ENCODE data around the gene ITPR2. TPM values are rescaled to one million over a fixed set of nuclear protein-coding genes. Genes with fewer than 3 reads are reported as not detected.
"Not testable (repeated sequence)": the region's sequence is repeated elsewhere in the genome, so short reads cannot be mapped to it uniquely, and the experiment has no call there.

The ITPR2 gene
- total RNA-seq, 1 donor from 2014 or later: 16.7 TPM

GRCh38 chr12:26610774-26611173 is 222.2 kb downstream of the ITPR2 start:
- H3K27ac Mint-ChIP-seq (ENCODE audit: unreplicated experiment): no peak overlapping the region
- DNase-seq (ENCODE audit: low read depth, low spot score): no peak
- no peaks in the 10 kb centered on the region for H3K36me3 Mint-ChIP-seq (ENCODE audit: low read depth)
- no peak overlapping the region for H3K4me3 Mint-ChIP-seq
- H3K4me1 Mint-ChIP-seq: peaks cover 10% of the 10 kb centered on the region
- no peak for TF ChIP-seq CTCF (conservative IDR thresholded peaks at IDR 0.05)
- H3K27me3 Mint-ChIP-seq (ENCODE audit: low read depth): no peaks in the 10 kb centered on the region
- no peaks in the 10 kb centered on the region for H3K9me3 Mint-ChIP-seq

- Mint-ChIP-seq H3K9me3 (no peaks in the 10 kb centered on the region), H3K4me1 (peaks cover 10% of the 10 kb centered on the region), H3K27ac (ENCODE audit: unreplicated experiment) (no peak overlapping the region), H3K27me3 (ENCODE audit: low read depth) (no peaks in the 10 kb centered on the region), H3K36me3 (ENCODE audit: low read depth) (no peaks in the 10 kb centered on the region), H3K4me3 (no peak overlapping the region)
- no peak for DNase-seq (ENCODE audit: low read depth, low spot score)
- no peak for TF ChIP-seq CTCF (conservative IDR thresholded peaks at IDR 0.05)
Measured at GRCh38 chr12:26609986-26610385, 223.0 kb downstream of the ITPR2 start.

GRCh38 chr12:26608706-26609105 is 224.3 kb downstream of the ITPR2 start:
- Mint-ChIP-seq H3K36me3 (ENCODE audit: low read depth) (no peaks in the 10 kb centered on the region), H3K4me3 (no peak overlapping the region), H3K27ac (ENCODE audit: unreplicated experiment) (no peak overlapping the region), H3K4me1 (peaks cover 10% of the 10 kb centered on the region), H3K9me3 (no peaks in the 10 kb centered on the region), H3K27me3 (ENCODE audit: low read depth) (no peaks in the 10 kb centered on the region)
- TF ChIP-seq CTCF (conservative IDR thresholded peaks at IDR 0.05): no peak
- DNase-seq (ENCODE audit: low read depth, low spot score): no peak

- no peak for DNase-seq (ENCODE audit: low read depth, low spot score)
- Mint-ChIP-seq H3K4me1 (peaks cover 10% of the 10 kb centered on the region), H3K4me3 (no peak overlapping the region), H3K27ac (ENCODE audit: unreplicated experiment) (no peak overlapping the region), H3K27me3 (ENCODE audit: low read depth) (no peaks in the 10 kb centered on the region), H3K36me3 (ENCODE audit: low read depth) (no peaks in the 10 kb centered on the region), H3K9me3 (no peaks in the 10 kb centered on the region)
- TF ChIP-seq CTCF (conservative IDR thresholded peaks at IDR 0.05): no peak
Measured at GRCh38 chr12:26608273-26608672, 224.7 kb downstream of the ITPR2 start.

- H3K4me1 Mint-ChIP-seq: peaks cover 5% of the 10 kb centered on the region
- H3K9me3 Mint-ChIP-seq: no peaks in the 10 kb centered on the region
- DNase-seq (ENCODE audit: low read depth, low spot score): no peak
- no peaks in the 10 kb centered on the region for H3K27me3 Mint-ChIP-seq (ENCODE audit: low read depth)
- H3K4me3 Mint-ChIP-seq: no peak overlapping the region
- TF ChIP-seq CTCF (conservative IDR thresholded peaks at IDR 0.05): no peak
- H3K36me3 Mint-ChIP-seq (ENCODE audit: low read depth): no peaks in the 10 kb centered on the region
- H3K27ac Mint-ChIP-seq (ENCODE audit: unreplicated experiment): no peak overlapping the region
Measured at GRCh38 chr12:26606911-26607310, 226.1 kb downstream of the ITPR2 start.

GRCh38 chr12:26604813-26605212 is 228.2 kb downstream of the ITPR2 start:
- DNase-seq (ENCODE audit: low read depth, low spot score); H3K4me3 Mint-ChIP-seq; H3K9me3 Mint-ChIP-seq; H3K4me1 Mint-ChIP-seq; H3K36me3 Mint-ChIP-seq (ENCODE audit: low read depth); H3K27me3 Mint-ChIP-seq (ENCODE audit: low read depth); H3K27ac Mint-ChIP-seq (ENCODE audit: unreplicated experiment): not testable (repeated sequence)
